ENCODE results near the gene STXBP6.

The STXBP6 gene

GRCh38 chr14:24910408-24910986 is 139.4 kb downstream of the STXBP6 start:
- no peaks in the 10 kb centered on the region for H3K79me1 ChIP-seq (replicated peaks; ENCODE audit: low read length, poor library complexity, severe bottlenecking)
- no peak overlapping the region for H3K4me3 ChIP-seq (ENCODE audit: insufficient read depth in 1 of 2, low read depth in 1 of 2, low read length in 2 of 2)
- no peaks in the 10 kb centered on the region for H3K4me1 ChIP-seq (ENCODE audit: control insufficient read depth, insufficient read depth, low read depth, low read length)
- H2AK5ac ChIP-seq (ENCODE audit: low read length, severe bottlenecking), result no peak overlapping the region
- H3K4me2 ChIP-seq (ENCODE audit: low read length, poor library complexity, severe bottlenecking), result no peak overlapping the region
- 71% methylated on average over 1 of the region's 3 CpGs for WGBS
- no peak overlapping the region for H4K91ac ChIP-seq (ENCODE audit: low read length)
- H3K9me3 ChIP-seq (ENCODE audit: control insufficient read depth, low read length), result no peaks in the 10 kb centered on the region
- H2BK12ac ChIP-seq (ENCODE audit: low read length in 2 of 2), result no peak overlapping the region
- H2BK5ac ChIP-seq (ENCODE audit: low read depth, low read length, poor library complexity, severe bottlenecking), result no peak overlapping the region
- H4K8ac ChIP-seq (ENCODE audit: low read length), result no peak overlapping the region
- no peak overlapping the region for H3K18ac ChIP-seq (ENCODE audit: low read depth in 1 of 2, low read length in 2 of 2)
- H3K27me3 ChIP-seq (ENCODE audit: control insufficient read depth in 1 of 2, insufficient read depth in 1 of 2, low read length in 2 of 2), result no peaks in the 10 kb centered on the region
- no peak overlapping the region for H3K23ac ChIP-seq (ENCODE audit: low read length in 2 of 2)
- H3K4ac ChIP-seq (ENCODE audit: low read depth in 1 of 2, low read length in 2 of 2), result no peak overlapping the region
- no peak for DNase-seq
- no peak overlapping the region for H3K27ac ChIP-seq (ENCODE audit: low read length, poor library complexity, severe bottlenecking)
- no peak overlapping the region for H2BK120ac ChIP-seq (ENCODE audit: low read depth, low read length)
- H2AFZ ChIP-seq (ENCODE audit: low read depth, low read length), result no peak overlapping the region
- H3K9ac ChIP-seq (ENCODE audit: low read length), result no peak overlapping the region
- no peak overlapping the region for H3K14ac ChIP-seq (ENCODE audit: low read length in 2 of 2)
- H2BK15ac ChIP-seq (ENCODE audit: low read depth, poor library complexity, severe bottlenecking), result no peak overlapping the region
- no peaks in the 10 kb centered on the region for H3K36me3 ChIP-seq (ENCODE audit: control insufficient read depth in 1 of 2, insufficient read depth in 2 of 2, low read depth in 1 of 2, low read length in 2 of 2)

- peak overlapping the region in 1 of 2 experiments; percentile 11 for H3K14ac ChIP-seq (ENCODE audit: low read length in 2 of 2)
- H2BK12ac ChIP-seq (ENCODE audit: low read length in 2 of 2), result no peak overlapping the region
- no peak overlapping the region for H3K4ac ChIP-seq (ENCODE audit: low read depth in 1 of 2, low read length in 2 of 2)
- WGBS, result 96% methylated on average over 6 of the region's 6 CpGs
- no peaks in the 10 kb centered on the region for H3K9me3 ChIP-seq (ENCODE audit: control insufficient read depth, low read length)
- H2BK5ac ChIP-seq (ENCODE audit: low read depth, low read length, poor library complexity, severe bottlenecking), result no peak overlapping the region
- H3K36me3 ChIP-seq (ENCODE audit: control insufficient read depth in 1 of 2, insufficient read depth in 2 of 2, low read depth in 1 of 2, low read length in 2 of 2), result no peaks in the 10 kb centered on the region
- no peak overlapping the region for H4K8ac ChIP-seq (ENCODE audit: low read length)
- H3K79me1 ChIP-seq (replicated peaks; ENCODE audit: low read length, poor library complexity, severe bottlenecking), result no peaks in the 10 kb centered on the region
- no peaks in the 10 kb centered on the region for H3K27me3 ChIP-seq (ENCODE audit: control insufficient read depth in 1 of 2, insufficient read depth in 1 of 2, low read length in 2 of 2)
- H3K9ac ChIP-seq (ENCODE audit: low read length), result no peak overlapping the region
- H2AK5ac ChIP-seq (ENCODE audit: low read length, severe bottlenecking), result no peak overlapping the region
- H3K18ac ChIP-seq (ENCODE audit: low read depth in 1 of 2, low read length in 2 of 2), result no peak overlapping the region
- no peak overlapping the region for H4K91ac ChIP-seq (ENCODE audit: low read length)
- H3K27ac ChIP-seq (ENCODE audit: low read length, poor library complexity, severe bottlenecking), result no peak overlapping the region
- H3K4me3 ChIP-seq (ENCODE audit: insufficient read depth in 1 of 2, low read depth in 1 of 2, low read length in 2 of 2), result no peak overlapping the region
- DNase-seq, result no peak
- no peak overlapping the region for H2BK120ac ChIP-seq (ENCODE audit: low read depth, low read length)
- H3K23ac ChIP-seq (ENCODE audit: low read length in 2 of 2), result peak overlapping the region in 1 of 2 experiments; percentile 59
- H2BK15ac ChIP-seq (ENCODE audit: low read depth, poor library complexity, severe bottlenecking), result no peak overlapping the region
- no peak overlapping the region for H3K4me2 ChIP-seq (ENCODE audit: low read length, poor library complexity, severe bottlenecking)
- no peaks in the 10 kb centered on the region for H3K4me1 ChIP-seq (ENCODE audit: control insufficient read depth, insufficient read depth, low read depth, low read length)
- no peak overlapping the region for H2AFZ ChIP-seq (ENCODE audit: low read depth, low read length)
Observed at GRCh38 chr14:24909523-24910302, 140.2 kb downstream of the STXBP6 start.

GRCh38 chr14:24908592-24909236 is 141.2 kb downstream of the STXBP6 start:
- peak overlapping the region in 1 of 2 experiments; percentile 54 for H3K18ac ChIP-seq (ENCODE audit: low read depth in 1 of 2, low read length in 2 of 2)
- peak overlapping the region; percentile 18 for H4K91ac ChIP-seq (ENCODE audit: low read length)
- H3K27ac ChIP-seq (ENCODE audit: low read length, poor library complexity, severe bottlenecking), result no peak overlapping the region
- no peak overlapping the region for H2BK12ac ChIP-seq (ENCODE audit: low read length in 2 of 2)
- no peak overlapping the region for H3K4ac ChIP-seq (ENCODE audit: low read depth in 1 of 2, low read length in 2 of 2)
- H4K8ac ChIP-seq (ENCODE audit: low read length), result no peak overlapping the region
- no peak overlapping the region for H2BK120ac ChIP-seq (ENCODE audit: low read depth, low read length)
- no peak overlapping the region for H2BK5ac ChIP-seq (ENCODE audit: low read depth, low read length, poor library complexity, severe bottlenecking)
- H3K14ac ChIP-seq (ENCODE audit: low read length in 2 of 2), result no peak overlapping the region
- H3K4me1 ChIP-seq (ENCODE audit: control insufficient read depth, insufficient read depth, low read depth, low read length), result no peaks in the 10 kb centered on the region
- no peak overlapping the region for H3K9ac ChIP-seq (ENCODE audit: low read length)
- no peak overlapping the region for H2AFZ ChIP-seq (ENCODE audit: low read depth, low read length)
- no peak overlapping the region for H2BK15ac ChIP-seq (ENCODE audit: low read depth, poor library complexity, severe bottlenecking)
- 92% methylated on average over 4 of the region's 4 CpGs for WGBS
- no peaks in the 10 kb centered on the region for H3K9me3 ChIP-seq (ENCODE audit: control insufficient read depth, low read length)
- no peaks in the 10 kb centered on the region for H3K36me3 ChIP-seq (ENCODE audit: control insufficient read depth in 1 of 2, insufficient read depth in 2 of 2, low read depth in 1 of 2, low read length in 2 of 2)
- H2AK5ac ChIP-seq (ENCODE audit: low read length, severe bottlenecking), result no peak overlapping the region
- no peaks in the 10 kb centered on the region for H3K79me1 ChIP-seq (replicated peaks; ENCODE audit: low read length, poor library complexity, severe bottlenecking)
- no peak for DNase-seq
- H3K4me3 ChIP-seq (ENCODE audit: insufficient read depth in 1 of 2, low read depth in 1 of 2, low read length in 2 of 2), result no peak overlapping the region
- H3K4me2 ChIP-seq (ENCODE audit: low read length, poor library complexity, severe bottlenecking), result no peak overlapping the region
- no peak overlapping the region for H3K23ac ChIP-seq (ENCODE audit: low read length in 2 of 2)
- no peaks in the 10 kb centered on the region for H3K27me3 ChIP-seq (ENCODE audit: control insufficient read depth in 1 of 2, insufficient read depth in 1 of 2, low read length in 2 of 2)

- H3K9ac ChIP-seq (ENCODE audit: low read length), result no peak overlapping the region
- no peak overlapping the region for H4K91ac ChIP-seq (ENCODE audit: low read length)
- H3K27ac ChIP-seq (ENCODE audit: low read length, poor library complexity, severe bottlenecking), result no peak overlapping the region
- no peak overlapping the region for H2BK12ac ChIP-seq (ENCODE audit: low read length in 2 of 2)
- H3K18ac ChIP-seq (ENCODE audit: low read depth in 1 of 2, low read length in 2 of 2), result no peak overlapping the region
- no peaks in the 10 kb centered on the region for H3K36me3 ChIP-seq (ENCODE audit: control insufficient read depth in 1 of 2, insufficient read depth in 2 of 2, low read depth in 1 of 2, low read length in 2 of 2)
- H3K4me3 ChIP-seq (ENCODE audit: insufficient read depth in 1 of 2, low read depth in 1 of 2, low read length in 2 of 2), result no peak overlapping the region
- H3K27me3 ChIP-seq (ENCODE audit: control insufficient read depth in 1 of 2, insufficient read depth in 1 of 2, low read length in 2 of 2), result no peaks in the 10 kb centered on the region
- no peak overlapping the region for H3K4ac ChIP-seq (ENCODE audit: low read depth in 1 of 2, low read length in 2 of 2)
- H2BK15ac ChIP-seq (ENCODE audit: low read depth, poor library complexity, severe bottlenecking), result no peak overlapping the region
- no peak overlapping the region for H3K23ac ChIP-seq (ENCODE audit: low read length in 2 of 2)
- no peaks in the 10 kb centered on the region for H3K9me3 ChIP-seq (ENCODE audit: control insufficient read depth, low read length)
- no peaks in the 10 kb centered on the region for H3K4me1 ChIP-seq (ENCODE audit: control insufficient read depth, insufficient read depth, low read depth, low read length)
- H3K4me2 ChIP-seq (ENCODE audit: low read length, poor library complexity, severe bottlenecking), result no peak overlapping the region
- WGBS, result 100% methylated on average over 1 of the region's 2 CpGs
- no peak overlapping the region for H3K14ac ChIP-seq (ENCODE audit: low read length in 2 of 2)
- no peaks in the 10 kb centered on the region for H3K79me1 ChIP-seq (replicated peaks; ENCODE audit: low read length, poor library complexity, severe bottlenecking)
- no peak for DNase-seq
- no peak overlapping the region for H2AK5ac ChIP-seq (ENCODE audit: low read length, severe bottlenecking)
- H4K8ac ChIP-seq (ENCODE audit: low read length), result no peak overlapping the region
- H2BK120ac ChIP-seq (ENCODE audit: low read depth, low read length), result no peak overlapping the region
- no peak overlapping the region for H2AFZ ChIP-seq (ENCODE audit: low read depth, low read length)
- no peak overlapping the region for H2BK5ac ChIP-seq (ENCODE audit: low read depth, low read length, poor library complexity, severe bottlenecking)
Observed at GRCh38 chr14:24904533-24904932, 145.4 kb downstream of the STXBP6 start.
